NT2/D1 (cell line): ENCODE results near the gene NGB.

ENCODE experiments used
- SUZ12 ChIP-seq: IDR thresholded peaks from 2 replicates; pipeline ENCODE4 v1.6.1; 2011; ENCODE audit not compliant: insufficient read length, insufficient read depth; ENCODE audit errors: extremely low read depth
- YY1 ChIP-seq: IDR thresholded peaks from 2 replicates; pipeline ENCODE4 v1.6.1; 2011; ENCODE audit not compliant: insufficient read length, insufficient read depth

GRCh38 chr14:77296155-77296554 is 25.1 kb upstream of the NGB start:
- TF ChIP-seq YY1 (no peak), SUZ12 (no peak)
